HEK293T (cell line): ENCODE measurements around the gene GLTP.

Source experiments
- ELF4 ChIP-seq: fragments of 450-650 bp; IDR thresholded peaks from 2 replicates; pipeline ENCODE4 v1.6.1; 2017; ENCODE audit warnings: antibody characterized with exemption
- FOXM1 ChIP-seq: fragments of 450-650 bp; IDR thresholded peaks from 2 replicates; pipeline ENCODE4 v1.6.1; 2017; ENCODE audit warnings: mild to moderate bottlenecking, borderline replicate concordance
- LEF1 ChIP-seq: fragments of 450-650 bp; IDR thresholded peaks from 2 replicates; pipeline ENCODE4 v1.6.1; 2017; ENCODE audit warnings: mild to moderate bottlenecking, borderline replicate concordance
- NFRKB ChIP-seq: fragments of 450-650 bp; IDR thresholded peaks from 2 replicates; pipeline ENCODE4 v1.6.1; 2016; ENCODE audit warnings: mild to moderate bottlenecking, moderate library complexity
- SP1 ChIP-seq: fragments of 450-650 bp; IDR thresholded peaks from 2 replicates; pipeline ENCODE4 v1.6.1; 2017
- TARDBP ChIP-seq: fragments of 450-650 bp; IDR thresholded peaks from 2 replicates; pipeline ENCODE4 v1.6.1; 2016
- ZNF384 ChIP-seq: fragments of 450-650 bp; IDR thresholded peaks from 2 replicates; pipeline ENCODE4 v1.6.1; 2016

DNA sequence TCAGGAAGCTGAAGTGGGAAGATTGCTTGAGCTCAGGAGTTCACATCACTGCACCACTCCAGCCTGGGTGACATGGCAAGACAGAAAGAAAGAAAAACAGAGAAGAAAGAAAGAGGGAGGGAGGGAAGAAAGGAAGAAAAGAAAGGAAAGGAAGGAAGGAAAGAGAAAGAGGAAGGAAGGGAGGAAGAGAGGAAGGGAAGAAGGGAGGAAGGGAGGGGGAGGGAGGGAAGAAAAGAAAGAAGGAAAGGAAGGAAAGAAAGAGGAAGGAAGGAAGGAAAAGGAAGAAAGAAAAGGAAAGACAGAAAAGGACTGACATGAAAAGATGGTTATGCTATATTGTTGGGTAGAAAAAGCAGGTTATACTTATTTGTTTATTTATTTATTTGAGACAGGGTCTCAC, 3.9 kb downstream of the GLTP start:
- TF ChIP-seq FOXM1: no peak
- no peak for TF ChIP-seq NFRKB
- no peak for TF ChIP-seq LEF1
- no peak for TF ChIP-seq ELF4
- TF ChIP-seq ZNF384: no peak
- TF ChIP-seq TARDBP: no peak
- TF ChIP-seq SP1: no peak
